NB4 (cell line): Measurements from ENCODE around the gene NEFH.
A peak's percentile ranks its signal among the peaks of the same experiment; 100 is the strongest.

Experiments used
- DNase-seq: peaks from one replicate; pipeline ENCODE4 v3.0.0; 2010; ENCODE audit warnings: low read depth
- H3K4me3 ChIP-seq: one replicate; pipeline ENCODE4 v1.5.1; 2011; ENCODE audit warnings: mild to moderate bottlenecking, low read depth, low read length, moderate library complexity
- MYC ChIP-seq: IDR thresholded peaks from 2 replicates; pipeline ENCODE4 v1.6.1; 2011; ENCODE audit warnings: low read depth, low read length
- POLR2A ChIP-seq: IDR thresholded peaks from 2 replicates; pipeline ENCODE4 v1.6.1; 2011; ENCODE audit warnings: mild to moderate bottlenecking; ENCODE audit not compliant: insufficient read length; ENCODE audit errors: extremely low read depth
- TF ChIP-seq, protein P1 (sequence below): IDR thresholded peaks from 2 replicates; pipeline ENCODE4 v1.6.1; 2011; ENCODE audit warnings: low read depth, low read length
- TF ChIP-seq, protein P2 (sequence below): IDR thresholded peaks from one replicate; pipeline ENCODE4 v1.5.1; 2012; ENCODE audit warnings: low read depth, low read length

NEFH gene

DNA sequence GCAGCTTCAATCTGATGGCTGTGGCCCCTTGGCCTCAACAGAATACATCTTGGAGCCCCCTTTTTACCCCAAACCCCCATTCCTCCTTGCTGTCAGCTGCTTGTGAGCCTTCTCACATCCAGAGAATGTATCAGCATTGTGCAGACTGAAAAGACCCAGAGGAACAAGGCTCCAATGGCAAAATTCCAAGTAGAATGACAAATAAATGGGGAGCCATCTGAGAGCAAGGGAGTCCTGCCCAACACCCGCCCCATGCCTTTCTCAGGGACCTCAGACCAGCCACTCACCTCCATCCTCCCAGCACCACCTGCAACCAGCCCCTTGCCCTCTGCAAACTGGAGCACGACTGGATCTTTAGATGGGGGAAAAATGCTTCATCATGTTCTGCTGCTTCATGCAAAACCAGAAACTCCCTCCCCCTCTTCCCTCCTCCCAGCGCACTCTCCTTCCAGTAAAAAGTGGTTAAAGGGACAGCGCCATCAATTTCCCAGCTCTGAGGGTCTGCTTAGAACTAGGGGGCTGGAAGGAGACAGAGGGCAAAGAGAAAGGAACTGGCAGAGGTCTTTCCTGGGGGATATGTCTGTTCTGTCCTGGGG is 2.2 kb upstream of the NEFH start:
- DNase-seq, result no peak
- no peak for TF ChIP-seq POLR2A
- TF ChIP-seq, protein P1, sequence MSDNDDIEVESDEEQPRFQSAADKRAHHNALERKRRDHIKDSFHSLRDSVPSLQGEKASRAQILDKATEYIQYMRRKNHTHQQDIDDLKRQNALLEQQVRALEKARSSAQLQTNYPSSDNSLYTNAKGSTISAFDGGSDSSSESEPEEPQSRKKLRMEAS, result no peak
- no peak for TF ChIP-seq MYC
- TF ChIP-seq, protein P2, sequence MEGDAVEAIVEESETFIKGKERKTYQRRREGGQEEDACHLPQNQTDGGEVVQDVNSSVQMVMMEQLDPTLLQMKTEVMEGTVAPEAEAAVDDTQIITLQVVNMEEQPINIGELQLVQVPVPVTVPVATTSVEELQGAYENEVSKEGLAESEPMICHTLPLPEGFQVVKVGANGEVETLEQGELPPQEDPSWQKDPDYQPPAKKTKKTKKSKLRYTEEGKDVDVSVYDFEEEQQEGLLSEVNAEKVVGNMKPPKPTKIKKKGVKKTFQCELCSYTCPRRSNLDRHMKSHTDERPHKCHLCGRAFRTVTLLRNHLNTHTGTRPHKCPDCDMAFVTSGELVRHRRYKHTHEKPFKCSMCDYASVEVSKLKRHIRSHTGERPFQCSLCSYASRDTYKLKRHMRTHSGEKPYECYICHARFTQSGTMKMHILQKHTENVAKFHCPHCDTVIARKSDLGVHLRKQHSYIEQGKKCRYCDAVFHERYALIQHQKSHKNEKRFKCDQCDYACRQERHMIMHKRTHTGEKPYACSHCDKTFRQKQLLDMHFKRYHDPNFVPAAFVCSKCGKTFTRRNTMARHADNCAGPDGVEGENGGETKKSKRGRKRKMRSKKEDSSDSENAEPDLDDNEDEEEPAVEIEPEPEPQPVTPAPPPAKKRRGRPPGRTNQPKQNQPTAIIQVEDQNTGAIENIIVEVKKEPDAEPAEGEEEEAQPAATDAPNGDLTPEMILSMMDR, result no peak
- no peak overlapping the region for H3K4me3 ChIP-seq

DNA sequence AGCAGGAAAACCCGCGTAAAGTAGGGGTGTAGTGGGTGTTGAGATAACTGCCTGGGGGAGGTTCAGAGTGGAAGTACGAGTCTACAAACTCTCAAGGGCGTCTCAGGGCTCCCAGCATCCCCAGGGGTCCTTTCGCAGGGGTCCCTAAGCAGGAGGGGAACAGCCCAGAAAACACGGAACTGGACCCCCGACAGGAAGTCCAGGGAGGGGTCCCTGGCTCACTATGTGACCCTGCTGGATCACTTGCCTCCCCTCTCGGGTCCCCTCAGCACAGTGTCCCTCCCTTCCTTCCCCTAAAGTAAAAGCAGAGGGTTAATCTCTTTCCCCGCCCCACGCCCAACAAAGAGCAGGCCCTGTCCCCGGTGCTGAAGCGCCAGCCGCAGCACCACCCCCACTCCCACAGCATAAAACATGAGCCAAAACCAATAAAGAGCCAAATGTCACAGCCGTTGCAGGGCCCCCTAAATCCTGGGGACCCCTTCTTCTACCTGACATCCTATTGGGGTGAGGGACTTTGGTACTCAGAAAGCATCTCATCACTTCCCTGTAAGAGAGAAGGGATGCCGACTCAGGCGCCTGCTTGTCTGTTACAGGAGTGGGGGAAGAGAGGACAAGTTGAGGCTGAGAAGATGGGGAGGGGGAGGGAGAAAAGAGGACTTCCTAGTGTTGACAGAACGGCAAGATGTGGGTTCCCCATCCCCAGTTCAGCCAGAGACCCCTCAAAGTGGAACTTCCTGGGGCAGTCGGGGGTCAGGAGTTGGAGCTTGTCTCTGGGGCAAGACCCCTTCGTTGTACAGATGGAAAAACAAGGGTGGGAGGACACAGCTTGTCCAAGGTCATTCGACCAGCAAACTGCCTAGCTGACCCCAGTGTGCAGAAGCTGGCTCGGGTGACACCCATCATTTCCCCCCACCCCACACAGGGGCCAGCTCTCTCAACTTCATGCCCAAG is 1.4 kb upstream of the NEFH start:
- TF ChIP-seq, protein P1, result no peak
- TF ChIP-seq MYC, result no peak
- no peak for TF ChIP-seq POLR2A
- TF ChIP-seq, protein P2, result no peak
- no peak overlapping the region for H3K4me3 ChIP-seq
- DNase-seq, result peak; percentile 42

DNA sequence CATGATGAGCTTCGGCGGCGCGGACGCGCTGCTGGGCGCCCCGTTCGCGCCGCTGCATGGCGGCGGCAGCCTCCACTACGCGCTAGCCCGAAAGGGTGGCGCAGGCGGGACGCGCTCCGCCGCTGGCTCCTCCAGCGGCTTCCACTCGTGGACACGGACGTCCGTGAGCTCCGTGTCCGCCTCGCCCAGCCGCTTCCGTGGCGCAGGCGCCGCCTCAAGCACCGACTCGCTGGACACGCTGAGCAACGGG is 169 bp downstream of the NEFH start:
- DNase-seq, result no peak
- H3K4me3 ChIP-seq, result no peak overlapping the region

DNA sequence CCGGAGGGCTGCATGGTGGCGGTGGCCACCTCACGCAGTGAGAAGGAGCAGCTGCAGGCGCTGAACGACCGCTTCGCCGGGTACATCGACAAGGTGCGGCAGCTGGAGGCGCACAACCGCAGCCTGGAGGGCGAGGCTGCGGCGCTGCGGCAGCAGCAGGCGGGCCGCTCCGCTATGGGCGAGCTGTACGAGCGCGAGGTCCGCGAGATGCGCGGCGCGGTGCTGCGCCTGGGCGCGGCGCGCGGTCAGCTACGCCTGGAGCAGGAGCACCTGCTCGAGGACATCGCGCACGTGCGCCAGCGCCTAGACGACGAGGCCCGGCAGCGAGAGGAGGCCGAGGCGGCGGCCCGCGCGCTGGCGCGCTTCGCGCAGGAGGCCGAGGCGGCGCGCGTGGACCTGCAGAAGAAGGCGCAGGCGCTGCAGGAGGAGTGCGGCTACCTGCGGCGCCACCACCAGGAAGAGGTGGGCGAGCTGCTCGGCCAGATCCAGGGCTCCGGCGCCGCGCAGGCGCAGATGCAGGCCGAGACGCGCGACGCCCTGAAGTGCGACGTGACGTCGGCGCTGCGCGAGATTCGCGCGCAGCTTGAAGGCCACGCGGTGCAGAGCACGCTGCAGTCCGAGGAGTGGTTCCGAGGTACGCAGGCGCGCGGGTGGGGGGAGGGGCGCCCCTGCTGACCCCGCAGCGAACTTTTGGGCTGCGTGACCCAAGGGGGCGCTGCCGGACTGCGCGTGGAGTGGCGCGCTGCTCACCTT is 670 bp downstream of the NEFH start:
- DNase-seq, result no peak
- no peak overlapping the region for H3K4me3 ChIP-seq
- TF ChIP-seq, protein P1, result no peak

More for the DNA sequence above, 169 bp downstream of the NEFH start:
- TF ChIP-seq, protein P2, result no peak
- TF ChIP-seq, protein P1, result no peak
- TF ChIP-seq POLR2A (no peak), MYC (no peak)

DNA sequence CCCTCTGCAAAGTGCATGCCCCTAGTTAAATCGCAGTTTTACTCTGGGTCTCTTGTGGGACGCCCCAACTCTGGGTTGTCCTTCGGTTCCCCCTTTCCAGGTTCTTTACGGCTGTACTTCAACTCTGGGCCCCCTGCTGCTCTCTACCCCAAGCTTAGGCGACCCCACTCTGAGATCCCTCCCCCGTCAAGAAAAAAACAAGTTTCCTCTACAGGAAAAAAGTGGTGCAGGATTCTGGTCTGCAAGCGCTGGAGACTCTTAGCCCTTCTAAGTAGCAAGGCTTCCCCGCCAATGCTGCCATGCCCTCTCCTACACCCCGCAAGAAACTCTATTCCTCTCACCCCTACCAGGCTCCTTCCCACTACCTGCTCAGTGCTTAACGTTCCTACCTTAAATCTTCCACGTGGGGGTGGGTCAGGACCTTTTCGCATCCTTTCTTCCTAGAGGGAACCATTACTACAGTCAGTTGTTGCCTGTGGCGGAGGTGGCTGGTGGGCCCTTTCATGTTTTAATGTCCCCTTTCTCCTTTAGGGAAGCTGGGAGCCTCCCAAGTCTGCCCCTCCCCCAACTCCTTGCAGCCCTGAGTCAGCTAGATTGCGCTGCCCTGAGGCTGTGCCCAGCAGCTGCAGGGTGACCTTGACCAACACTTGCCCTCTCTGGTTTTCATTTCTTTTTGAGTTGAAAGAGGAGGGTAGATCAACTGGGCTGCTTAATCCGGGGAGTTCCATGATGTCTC is 1.4 kb downstream of the NEFH start:
- no peak overlapping the region for H3K4me3 ChIP-seq
- TF ChIP-seq, protein P1, result no peak
- TF ChIP-seq, protein P2, result no peak
- TF ChIP-seq POLR2A, result no peak
- TF ChIP-seq MYC, result no peak
- DNase-seq, result no peak
